GM18951 (cell line): ENCODE measurements around the gene CFTR.
"Not testable (repeated sequence)": the region's sequence is repeated elsewhere in the genome, so short reads cannot be mapped to it uniquely, and the experiment has no call there.

Experiments used
- POLR2A ChIP-seq: IDR thresholded peaks from 4 replicates; pipeline ENCODE4 v1.6.1; 2011; ENCODE audit warnings: mild to moderate bottlenecking; ENCODE audit not compliant: insufficient read length, insufficient read depth; ENCODE audit errors: extremely low read depth
- in situ Hi-C: fragments of 300-500 bp; cut with MboI; formaldehyde crosslinking; loops from one replicate; pipeline ENCODE4 v1.12.0; 2022; ENCODE audit warnings: low sequenced_read_pairs, mixed read lengths, inconsistent platforms; ENCODE audit not compliant: unreplicated experiment

Gene CFTR

GRCh38 chr7:117480055-117480362 lies 184 bp downstream of the CFTR start:
- no peak for TF ChIP-seq POLR2A
- in situ Hi-C loops: no loop called here

GRCh38 chr7:117480978-117481377 lies 1.2 kb downstream of the CFTR start:
- no peak for TF ChIP-seq POLR2A
- in situ Hi-C loops: no loop called here

GRCh38 chr7:117485118-117485620 lies 5.3 kb downstream of the CFTR start:
- in situ Hi-C loops: no loop called here
- no peak for TF ChIP-seq POLR2A

GRCh38 chr7:117489016-117489415 lies 9.2 kb downstream of the CFTR start:
- no peak for TF ChIP-seq POLR2A
- in situ Hi-C loops: no loop called here

- in situ Hi-C loops: no loop called here
- no peak for TF ChIP-seq POLR2A
Measured at GRCh38 chr7:117489430-117489829, 9.6 kb downstream of the CFTR start.

- in situ Hi-C loops: no loop called here
- no peak for TF ChIP-seq POLR2A
Measured at GRCh38 chr7:117489911-117490310, 10.1 kb downstream of the CFTR start.

- in situ Hi-C loops: no loop called here
- no peak for TF ChIP-seq POLR2A
Measured at GRCh38 chr7:117492649-117493048, 12.8 kb downstream of the CFTR start.

- no peak for TF ChIP-seq POLR2A
- in situ Hi-C loops: no loop called here
Measured at GRCh38 chr7:117493460-117493859, 13.6 kb downstream of the CFTR start.

- TF ChIP-seq POLR2A: no peak
Measured at GRCh38 chr7:117495308-117495707, 15.5 kb downstream of the CFTR start.

GRCh38 chr7:117502331-117502730 lies 22.5 kb downstream of the CFTR start:
- TF ChIP-seq POLR2A: no peak
- in situ Hi-C loops: no loop called here

More at GRCh38 chr7:117495308-117495707, 15.5 kb downstream of the CFTR start:
- in situ Hi-C loops: no loop called here

- TF ChIP-seq POLR2A: no peak
- in situ Hi-C loops: no loop called here
Measured at GRCh38 chr7:117505238-117505637, 25.4 kb downstream of the CFTR start.

GRCh38 chr7:117508676-117509075 lies 28.9 kb downstream of the CFTR start:
- in situ Hi-C loops: no loop called here
- TF ChIP-seq POLR2A: no peak

- in situ Hi-C loops: not testable (repeated sequence)
Measured at GRCh38 chr7:117517194-117517593, 37.4 kb downstream of the CFTR start.

- in situ Hi-C loops: no loop called here
- TF ChIP-seq POLR2A: no peak
Measured at GRCh38 chr7:117530390-117530789, 50.6 kb downstream of the CFTR start.

GRCh38 chr7:117531595-117532244 lies 51.9 kb downstream of the CFTR start:
- TF ChIP-seq POLR2A: no peak
- in situ Hi-C loops: no loop called here
